Endothelial cell of umbilical vein (primary cell): ENCODE data around the gene WARS2. TPM values are rescaled to one million over a fixed set of nuclear protein-coding genes. Genes with fewer than 3 reads are reported as not detected.

Experiments
- Bru-seq: library from RNA; stranded (reverse); fragments of 400-500 nt; gene quantifications from one replicate; lab custom pipeline; 2021; lab: Mats Ljungman, UMichigan
- BruChase-seq, 2 experiments: library from RNA; stranded (reverse); fragments of 400-500 nt; gene quantifications; one replicate each; lab custom pipeline; 2021; lab: Mats Ljungman, UMichigan
- BruUV-seq: library from RNA; stranded (reverse); fragments of 400-500 nt; replicated peaks from 2 replicates; lab custom pipeline; 2021; lab: Mats Ljungman, UMichigan
- CTCF ChIA-PET: fragments of 300-600, 350-600 bp; sonication (Branson Sonifier 250); formaldehyde crosslinking; loops from one replicate; lab custom pipeline; 2021; ENCODE audit warnings: antibody characterized with exemption, inconsistent platforms; lab: Charles Lee
- POLR2A ChIA-PET: fragments of 300-600, 350-600 bp; sonication (Branson Sonifier 250); formaldehyde crosslinking; loops from one replicate; lab custom pipeline; 2021; ENCODE audit warnings: antibody characterized with exemption, inconsistent platforms; lab: Charles Lee
- DNase-seq: peaks from one replicate; pipeline ENCODE4 v3.0.0-alpha.2; 2011; ENCODE audit warnings: low read depth, low spot score
- FAIRE-seq: peaks from 2 replicates; lab custom pipeline; 2011; peaks lifted over from hg19 to GRCh38; lab: Jason Lieb, UNC
- H2AFZ ChIP-seq: 2 replicates; pipeline ENCODE4 v1.6.0; 2012; ENCODE audit warnings: low read depth, low read length, control low read depth, inconsistent platforms
- H3K27ac ChIP-seq: 2 replicates; pipeline ENCODE4 v1.5.1; 2011; ENCODE audit warnings: low read depth, mild to moderate bottlenecking, control low read depth, low read length, moderate library complexity; ENCODE audit not compliant: insufficient read depth
- H3K27me3 ChIP-seq, 2 experiments: 2 replicates each; pipeline versions ENCODE4 v1.6.0 to v1.6.1; 2011; ENCODE audit warnings: low read length in 2 of 2, mixed read lengths in 1 of 2; ENCODE audit not compliant: control insufficient read depth in 2 of 2, insufficient read depth in 2 of 2
- H3K36me3 ChIP-seq, 2 experiments: 2 replicates in 1 of 2; 3 replicates in 1 of 2; pipeline ENCODE4 v1.5.1; 2011; ENCODE audit warnings: low read length in 2 of 2, mild to moderate bottlenecking in 1 of 2, moderate library complexity in 1 of 2; ENCODE audit not compliant: control insufficient read depth in 2 of 2, insufficient read depth in 2 of 2; ENCODE audit errors: extremely low read depth in 1 of 2
- H3K4me1 ChIP-seq: 3 replicates; pipeline ENCODE4 v1.5.1; 2011; ENCODE audit warnings: mild to moderate bottlenecking, low read length; ENCODE audit not compliant: control insufficient read depth, insufficient read depth; ENCODE audit errors: extremely low read depth
- H3K4me2 ChIP-seq: 2 replicates; pipeline ENCODE4 v1.6.1; 2011; ENCODE audit warnings: low read length, control low read depth, mixed read lengths; ENCODE audit not compliant: insufficient read depth
- H3K4me3 ChIP-seq, 3 experiments: fragments of 200-600 bp in 1 of 3; sonication (generic), shearing (Covaris generic) in 1 of 3; replicated peaks in 1 of 3; 2 replicates each; pipeline ENCODE4 v1.5.1; 2011 to 2016; ENCODE audit warnings: control low read depth in 3 of 3, low read length in 3 of 3, mild to moderate bottlenecking in 2 of 3, inconsistent platforms in 1 of 3, low read depth in 1 of 3, moderate library complexity in 1 of 3; ENCODE audit not compliant: insufficient read depth in 1 of 3
- H3K79me2 ChIP-seq: 2 replicates; pipeline ENCODE4 v1.6.0; 2012; ENCODE audit warnings: low read length, inconsistent platforms; ENCODE audit not compliant: control insufficient read depth, insufficient read depth
- H3K9ac ChIP-seq: replicated peaks from 2 replicates; pipeline ENCODE3; 2011; ENCODE audit warnings: low read length, control low read depth; ENCODE audit not compliant: insufficient read depth; ENCODE audit errors: extremely low read depth
- H3K9me1 ChIP-seq: replicated peaks from 3 replicates; pipeline ENCODE4 v1.6.0; 2011; ENCODE audit warnings: mild to moderate bottlenecking, low read length; ENCODE audit not compliant: control insufficient read depth, insufficient read depth; ENCODE audit errors: extremely low read depth
- H3K9me3 ChIP-seq: replicated peaks from 2 replicates; pipeline ENCODE4 v1.5.1; 2012; ENCODE audit warnings: low read length, inconsistent platforms; ENCODE audit not compliant: control insufficient read depth, insufficient read depth
- H4K20me1 ChIP-seq: replicated peaks from 2 replicates; pipeline ENCODE3; 2011; ENCODE audit warnings: mild to moderate bottlenecking, low read length; ENCODE audit not compliant: control insufficient read depth, insufficient read depth; ENCODE audit errors: extremely low read depth
- FOS ChIP-seq: IDR thresholded peaks from 2 replicates; pipeline ENCODE4 v1.6.1; 2011; ENCODE audit warnings: mild to moderate bottlenecking, low read length, moderate library complexity, borderline replicate concordance; ENCODE audit not compliant: insufficient read depth
- GATA2 ChIP-seq: IDR thresholded peaks from 2 replicates; pipeline ENCODE4 v1.7.0; 2011; ENCODE audit warnings: low read depth, mild to moderate bottlenecking, moderate library complexity, mixed read lengths, low read length; ENCODE audit not compliant: insufficient read length, insufficient read depth
- JUN ChIP-seq: IDR thresholded peaks from 2 replicates; pipeline ENCODE4 v1.6.1; 2011; ENCODE audit warnings: borderline replicate concordance, low read depth; ENCODE audit not compliant: insufficient read length, insufficient read depth
- MYC ChIP-seq: IDR thresholded peaks from one replicate; pipeline ENCODE4 v1.6.1; 2011; ENCODE audit warnings: mild to moderate bottlenecking, low read depth, low read length
- POLR2A ChIP-seq: IDR thresholded peaks from 2 replicates; pipeline ENCODE4 v1.6.1; 2012; ENCODE audit warnings: low read depth, mild to moderate bottlenecking, control low read depth, low read length
- POLR2AphosphoS5 ChIP-seq: IDR thresholded peaks from 2 replicates; pipeline ENCODE4 v1.6.1; 2012; ENCODE audit warnings: low read depth, mild to moderate bottlenecking, control low read depth, low read length, moderate library complexity; ENCODE audit not compliant: insufficient read depth
- dilution Hi-C: fragments of 300-500 bp; cut with MboI; formaldehyde crosslinking; loops from one replicate; pipeline ENCODE4 v1.15.0; 2019; ENCODE audit warnings: low sequenced_read_pairs; ENCODE audit not compliant: extremely low pct_ligation_motif_present
- intact Hi-C: fragments of 100-400 bp; cut with micrococcal nuclease; formaldehyde crosslinking; loops from one replicate; pipeline ENCODE4 v1.10.0; 2022
- long read RNA-seq: library from polyadenylated mRNA; stranded (forward); transcript quantifications from one replicate; pipeline ENCODE4 v2.0.0, GENCODE V29; 2021
- polyA minus RNA-seq, 3 experiments: library from RNA; depleted of rRNA, polyadenylated mRNA; stranded (reverse); fragments of >200 nt; gene quantifications; 1 replicate in 1 of 3; 2 replicates in 2 of 3; pipeline ENCODE4 v1.2.3, GENCODE V29; 2011
- polyA plus RNA-seq, 4 experiments: library from polyadenylated mRNA; depleted of rRNA in 3 of 4; stranded (reverse) in 3 of 4; unstranded in 1 of 4; fragments of >200 nt; gene quantifications; 2 replicates each; pipeline versions ENCODE4 v1.2.1 to v1.2.3, GENCODE V29; 2011 to 2012; ENCODE audit warnings: missing spikeins in 1 of 4
- total RNA-seq: library from RNA; stranded (reverse); gene quantifications from 2 replicates; pipeline ENCODE4 v1.2.3, GENCODE V29; 2021
- TF ChIP-seq, protein P1 (sequence below): IDR thresholded peaks from 2 replicates; pipeline ENCODE4 v1.6.1; 2011; ENCODE audit not compliant: insufficient read depth, insufficient read length

The WARS2 gene
- total RNA-seq: 11.8 and 13.1 TPM in 2 replicates
- polyA plus RNA-seq: 5.2 and 5.9 TPM in 2 replicates
- 8.7 and 8.9 TPM in 2 replicates for polyA plus RNA-seq (2011; cell fraction: cytosol; rRNA removed)
- 10.8 and 12.0 TPM in 2 replicates for polyA plus RNA-seq (2011; cell fraction: nucleus; rRNA removed)
- 7.6 and 11.6 TPM in 2 replicates for polyA plus RNA-seq (2012)
- polyA minus RNA-seq: 13.0 and 14.4 TPM in 2 replicates
- 21.4 TPM for polyA minus RNA-seq (2011; cell fraction: cytosol; rRNA and poly(A)+ RNA removed)
- polyA minus RNA-seq (2011; cell fraction: nucleus; rRNA and poly(A)+ RNA removed): 30.1 and 39.9 TPM in 2 replicates
- percentile 67 among the genes with signal in this experiment for Bru-seq, nascent RNA
- percentile 52 among the genes with signal in this experiment for BruChase-seq, experiment 1, labeled RNA remaining after a 6-hour chase
- percentile 51 among the genes with signal in this experiment for BruChase-seq, experiment 2, labeled RNA remaining after a 2-hour chase
- long read RNA-seq, transcript WARS2-201 (6 exons, 2,800 nt): major isoform, 23 of 36 reads
- long read RNA-seq, partial matches to known transcripts: 2 of 36 reads
- long read RNA-seq, other reads (novel, unspliced or antisense): 6 of 36 reads

DNA sequence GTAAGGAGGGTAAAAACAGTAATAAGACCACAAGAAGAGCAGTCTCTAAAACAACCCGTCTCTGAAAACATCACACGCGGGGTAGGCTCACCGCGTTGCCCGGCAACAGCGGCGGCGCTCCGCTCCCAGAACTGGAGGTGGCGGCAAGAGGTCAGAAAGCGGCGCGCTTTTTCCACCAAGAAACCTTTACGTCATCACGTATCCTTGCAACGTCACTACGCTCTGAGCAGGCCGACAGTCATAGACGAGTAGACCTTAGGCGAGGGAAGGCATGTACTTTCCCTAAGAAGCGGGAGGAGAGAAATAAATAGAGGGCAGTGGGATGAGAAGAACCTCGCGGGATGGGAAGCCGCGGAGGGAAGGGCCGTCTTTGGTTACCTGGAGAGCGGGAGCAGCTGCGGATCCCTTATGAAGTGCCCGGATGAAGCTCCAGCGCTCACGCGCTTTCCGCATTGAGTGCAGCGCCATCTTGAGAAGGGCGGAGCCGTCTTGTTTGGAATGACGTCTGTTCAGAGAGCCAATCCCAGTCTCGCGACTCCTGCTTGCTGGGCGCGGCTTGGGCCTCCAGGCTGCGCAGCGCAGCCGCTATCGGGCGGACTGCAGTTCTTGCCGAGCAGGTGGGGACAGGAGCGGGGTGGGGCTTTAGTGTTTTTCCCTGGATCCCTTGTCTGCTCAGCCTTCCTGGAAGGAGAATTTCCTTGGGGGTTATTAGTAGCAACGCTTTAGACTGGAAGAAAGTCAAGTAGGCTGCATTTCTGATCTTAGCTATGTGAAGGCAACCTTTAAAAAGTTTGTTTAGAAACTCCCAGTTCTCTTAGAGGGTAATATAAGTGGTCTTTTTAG lies at the start of gene WARS2:
TSS of gene WARS2 (minus strand) at position 477 of the 843 bp plus-strand sequence. CDS start at position 468, 9 bp downstream.
- peak; percentile 80 for FAIRE-seq

More for the DNA sequence above, at the start of gene WARS2:
- Histone ChIP-seq H3K27ac (peak within 1 kb of the TSS; percentile 89), H3K4me3 (peak within 1 kb of the TSS; percentile 14 to 71 (median 56)), H3K9me1 (no peaks in the 10 kb centered on the region), H3K4me1 (peaks cover 13% of the 10 kb centered on the region), H3K4me2 (peak within 1 kb of the TSS; percentile 78), H3K36me3 (no peaks in the 10 kb centered on the region), H3K9me3 (no peaks in the 10 kb centered on the region), H3K79me2 (no peaks in the 10 kb centered on the region), H3K9ac (peak within 1 kb of the TSS; percentile 89), H3K27me3 (no peaks in the 10 kb centered on the region), H4K20me1 (no peaks in the 10 kb centered on the region), H2AFZ (peak within 1 kb of the TSS; percentile 87)
- BruUV-seq: TSS peak; percentile 59
- TF ChIP-seq POLR2A (peak; percentile 92), JUN (peak; percentile 40), FOS (peak; percentile 14), GATA2 (no peak), POLR2AphosphoS5 (peak; percentile 75), MYC (no peak)
- TF ChIP-seq, protein P1, sequence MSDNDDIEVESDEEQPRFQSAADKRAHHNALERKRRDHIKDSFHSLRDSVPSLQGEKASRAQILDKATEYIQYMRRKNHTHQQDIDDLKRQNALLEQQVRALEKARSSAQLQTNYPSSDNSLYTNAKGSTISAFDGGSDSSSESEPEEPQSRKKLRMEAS: peak; percentile 59
- intact Hi-C loops (loop anchor here (2.0 to 5.0 kb wide), 4 partner anchors 20 to 1318 kb away; no protein-coding TSS in a partner anchor), dilution Hi-C loops (no loop called here)
- ChIA-PET POLR2A (interaction anchor here (0.7 kb wide), 1 partner anchor 24 kb away, joined by 3 read pairs; no protein-coding TSS in a partner anchor), CTCF (interaction anchor here (1.2 to 1.8 kb wide), 2 partner anchors 135 to 227 kb away, joined by 4 to 7 read pairs; no protein-coding TSS in a partner anchor)
- peak; percentile 97 for DNase-seq
